HG03175 (cell line): ENCODE results near the gene BBS12.
A peak's percentile ranks its signal among the peaks of the same experiment; 100 is the strongest.

Experiments
- ATAC-seq: cut with Tn5 transposase; IDR thresholded peaks from one replicate; pipeline ENCODE4 v1.9.1; 2021; ENCODE audit warnings: mild to moderate bottlenecking, moderate library complexity; ENCODE audit not compliant: unreplicated experiment

BBS12 gene

GRCh38 chr4:122712782-122713181 lies 19.7 kb upstream of the BBS12 start:
- no peak for ATAC-seq

- no peak for ATAC-seq
Observed at GRCh38 chr4:122715221-122715620, 17.3 kb upstream of the BBS12 start.

- peak; percentile 91 for ATAC-seq
Observed at GRCh38 chr4:122716825-122717448, 15.6 kb upstream of the BBS12 start.

GRCh38 chr4:122718281-122718680 lies 14.2 kb upstream of the BBS12 start:
- ATAC-seq: no peak

- no peak for ATAC-seq
Observed at GRCh38 chr4:122722256-122722655, 10.2 kb upstream of the BBS12 start.

- ATAC-seq: no peak
Observed at GRCh38 chr4:122728856-122729255, 3.6 kb upstream of the BBS12 start.

- no peak for ATAC-seq
Observed at GRCh38 chr4:122731676-122732075, 828 bp upstream of the BBS12 start.

GRCh38 chr4:122733787-122734120 lies 1.2 kb downstream of the BBS12 start:
- no peak for ATAC-seq

GRCh38 chr4:122739174-122739573 lies 6.7 kb downstream of the BBS12 start:
- no peak for ATAC-seq

- ATAC-seq: no peak
Observed at GRCh38 chr4:122742933-122743829, 10.7 kb downstream of the BBS12 start.

GRCh38 chr4:122744229-122744628 lies 11.7 kb downstream of the BBS12 start:
- ATAC-seq: no peak

- ATAC-seq: no peak
Observed at GRCh38 chr4:122746485-122746965, 14.0 kb downstream of the BBS12 start.

- no peak for ATAC-seq
Observed at GRCh38 chr4:122747068-122747467, 14.6 kb downstream of the BBS12 start.

- no peak for ATAC-seq
Observed at GRCh38 chr4:122747883-122748282, 15.4 kb downstream of the BBS12 start.

GRCh38 chr4:122749704-122750454 lies 17.4 kb downstream of the BBS12 start:
- ATAC-seq: no peak

- ATAC-seq: no peak
Observed at GRCh38 chr4:122755675-122756074, 23.2 kb downstream of the BBS12 start.

- ATAC-seq: peak; percentile 53
Observed at GRCh38 chr4:122758033-122758432, 25.5 kb downstream of the BBS12 start.

- ATAC-seq: no peak
Observed at GRCh38 chr4:122759639-122760310, 27.3 kb downstream of the BBS12 start.

GRCh38 chr4:122762520-122762919 lies 30.0 kb downstream of the BBS12 start:
- peak; percentile 36 for ATAC-seq

GRCh38 chr4:122762966-122763716 lies 30.6 kb downstream of the BBS12 start:
- no peak for ATAC-seq
